Osteoblast (primary cell): ENCODE measurements around the gene KCNIP3. TPM values are rescaled to one million over a fixed set of nuclear protein-coding genes. Genes with fewer than 3 reads are reported as not detected.

ENCODE experiments used
- DNase-seq: peaks from one replicate; pipeline ENCODE4 v3.0.0; 2011; ENCODE audit warnings: low spot score, mixed read lengths; ENCODE audit not compliant: insufficient read length; ENCODE audit errors: missing footprints
- H2AFZ ChIP-seq: 2 replicates; pipeline ENCODE4 v1.6.0; 2011; ENCODE audit warnings: mild to moderate bottlenecking, low read length
- H3K27ac ChIP-seq: 2 replicates; pipeline ENCODE4 v1.5.1; 2011; ENCODE audit warnings: mild to moderate bottlenecking, low read depth, low read length, moderate library complexity
- H3K27me3 ChIP-seq: 2 replicates; pipeline ENCODE4 v1.6.0; 2012; ENCODE audit warnings: mild to moderate bottlenecking, control low read depth, inconsistent platforms, low read length, moderate library complexity; ENCODE audit not compliant: insufficient read depth
- H3K36me3 ChIP-seq: 2 replicates; pipeline ENCODE4 v1.5.1; 2011; ENCODE audit warnings: mild to moderate bottlenecking, low read length, control low read depth, moderate library complexity; ENCODE audit not compliant: insufficient read depth
- H3K4me1 ChIP-seq: 2 replicates; pipeline ENCODE4 v1.5.1; 2011; ENCODE audit warnings: mild to moderate bottlenecking, low read length, control low read depth, moderate library complexity; ENCODE audit not compliant: insufficient read depth
- H3K4me2 ChIP-seq: 2 replicates; pipeline ENCODE4 v1.6.0; 2011; ENCODE audit warnings: mild to moderate bottlenecking, low read length; ENCODE audit not compliant: insufficient read depth
- H3K4me3 ChIP-seq: fragments of 200-600 bp; sonication (generic); 3 replicates; pipeline ENCODE4 v1.5.1; 2012; ENCODE audit warnings: mild to moderate bottlenecking, low read length, inconsistent platforms; ENCODE audit not compliant: insufficient read depth
- H3K79me2 ChIP-seq: 2 replicates; pipeline ENCODE4 v1.6.0; 2012; ENCODE audit warnings: mild to moderate bottlenecking, low read length, control low read depth, inconsistent platforms; ENCODE audit not compliant: insufficient read depth
- H3K9me3 ChIP-seq: 2 replicates; pipeline ENCODE4 v1.5.1; 2011; ENCODE audit warnings: low read depth, low read length, control low read depth
- H4K20me1 ChIP-seq: 2 replicates; pipeline ENCODE4 v1.6.0; 2012; ENCODE audit warnings: mild to moderate bottlenecking, low read length, control low read depth; ENCODE audit not compliant: insufficient read depth
- total RNA-seq: library from RNA; depleted of rRNA; stranded (reverse); fragments of >200 nt; gene quantifications from 2 replicates; pipeline ENCODE4 v1.2.3, GENCODE V29; 2012
- TF ChIP-seq, protein P1 (sequence below): IDR thresholded peaks from 2 replicates; pipeline ENCODE4 v1.5.1; 2011; ENCODE audit warnings: mild to moderate bottlenecking, low read depth, low read length, moderate library complexity; ENCODE audit errors: extremely low read depth

The KCNIP3 gene
- total RNA-seq, 1 donor: under 0.01 TPM

DNA sequence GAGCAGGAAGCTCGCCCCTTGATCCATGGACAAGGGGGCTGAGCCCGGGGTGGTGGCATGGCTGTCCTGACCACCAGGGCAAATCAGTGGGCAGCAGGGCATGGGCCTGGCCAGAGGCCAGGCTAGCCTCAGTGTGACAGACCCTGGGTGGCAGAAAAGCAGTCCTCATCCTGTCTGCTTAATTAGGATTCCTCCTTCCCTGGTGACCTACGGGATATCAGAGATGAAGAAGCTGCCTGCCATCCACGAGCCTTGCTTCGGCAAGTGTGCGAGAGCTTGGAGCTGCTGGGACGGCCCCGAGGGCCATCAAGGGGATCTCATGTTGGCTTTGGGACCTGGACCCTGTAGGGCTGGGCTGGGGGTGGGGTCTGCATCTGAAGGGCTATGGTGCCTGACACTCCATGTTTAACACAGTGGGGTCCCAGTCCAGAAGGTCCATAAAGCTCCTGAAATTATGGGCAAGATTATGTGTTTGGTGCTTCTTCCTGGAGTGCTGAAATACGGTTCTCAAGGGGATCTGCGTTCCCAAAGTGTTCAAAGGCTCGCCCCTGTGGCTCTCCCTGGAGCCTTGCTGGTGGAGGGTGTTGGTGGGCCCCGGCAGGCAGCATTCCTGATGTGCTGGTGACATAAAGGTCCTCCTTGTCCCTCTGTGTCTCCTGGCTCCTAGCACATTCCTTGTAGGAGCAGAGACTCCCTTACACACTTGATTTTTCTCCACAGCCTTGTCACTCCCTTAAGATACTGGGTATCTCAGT, 52.6 kb downstream of the KCNIP3 start:
- H3K9me3 ChIP-seq: no peaks in the 10 kb centered on the region
- no peak overlapping the region for H2AFZ ChIP-seq
- H4K20me1 ChIP-seq: no peaks in the 10 kb centered on the region
- peak; percentile 76 for DNase-seq
- H3K4me1 ChIP-seq: peaks cover 7% of the 10 kb centered on the region
- H3K4me3 ChIP-seq: no peak overlapping the region
- TF ChIP-seq, protein P1, sequence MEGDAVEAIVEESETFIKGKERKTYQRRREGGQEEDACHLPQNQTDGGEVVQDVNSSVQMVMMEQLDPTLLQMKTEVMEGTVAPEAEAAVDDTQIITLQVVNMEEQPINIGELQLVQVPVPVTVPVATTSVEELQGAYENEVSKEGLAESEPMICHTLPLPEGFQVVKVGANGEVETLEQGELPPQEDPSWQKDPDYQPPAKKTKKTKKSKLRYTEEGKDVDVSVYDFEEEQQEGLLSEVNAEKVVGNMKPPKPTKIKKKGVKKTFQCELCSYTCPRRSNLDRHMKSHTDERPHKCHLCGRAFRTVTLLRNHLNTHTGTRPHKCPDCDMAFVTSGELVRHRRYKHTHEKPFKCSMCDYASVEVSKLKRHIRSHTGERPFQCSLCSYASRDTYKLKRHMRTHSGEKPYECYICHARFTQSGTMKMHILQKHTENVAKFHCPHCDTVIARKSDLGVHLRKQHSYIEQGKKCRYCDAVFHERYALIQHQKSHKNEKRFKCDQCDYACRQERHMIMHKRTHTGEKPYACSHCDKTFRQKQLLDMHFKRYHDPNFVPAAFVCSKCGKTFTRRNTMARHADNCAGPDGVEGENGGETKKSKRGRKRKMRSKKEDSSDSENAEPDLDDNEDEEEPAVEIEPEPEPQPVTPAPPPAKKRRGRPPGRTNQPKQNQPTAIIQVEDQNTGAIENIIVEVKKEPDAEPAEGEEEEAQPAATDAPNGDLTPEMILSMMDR: no peak
- peaks cover 13% of the 10 kb centered on the region for H3K27me3 ChIP-seq
- no peaks in the 10 kb centered on the region for H3K79me2 ChIP-seq
- no peak overlapping the region for H3K27ac ChIP-seq
- no peaks in the 10 kb centered on the region for H3K36me3 ChIP-seq
- H3K4me2 ChIP-seq: no peak overlapping the region

DNA sequence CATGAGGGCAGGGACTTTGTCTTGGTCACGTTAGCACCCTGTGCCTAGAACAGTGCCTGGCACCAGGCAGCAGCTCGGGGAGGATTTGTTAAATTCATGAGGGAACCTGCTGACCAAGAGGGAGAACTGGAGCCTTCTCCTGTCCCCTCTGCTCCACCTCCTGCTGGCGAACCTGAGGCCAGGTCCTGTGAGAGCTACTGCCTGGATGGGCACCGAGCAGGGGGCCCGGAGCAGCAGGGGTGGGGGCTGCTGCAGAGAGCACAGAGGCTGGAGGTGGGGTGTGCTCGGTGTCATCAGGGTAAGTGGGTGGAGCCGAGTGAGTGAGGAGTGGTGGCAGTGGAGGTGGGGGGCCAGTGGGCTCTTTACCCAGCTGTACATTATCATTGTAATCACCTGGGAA, 53.2 kb downstream of the KCNIP3 start:
- no peak overlapping the region for H3K27ac ChIP-seq
- TF ChIP-seq, protein P1: no peak
- no peaks in the 10 kb centered on the region for H3K79me2 ChIP-seq
- H3K4me3 ChIP-seq: no peak overlapping the region
- H3K27me3 ChIP-seq: peaks cover 7% of the 10 kb centered on the region
- no peaks in the 10 kb centered on the region for H3K9me3 ChIP-seq
- no peak overlapping the region for H2AFZ ChIP-seq
- DNase-seq: peak; percentile 17
- no peak overlapping the region for H3K4me2 ChIP-seq
- H4K20me1 ChIP-seq: no peaks in the 10 kb centered on the region
- no peaks in the 10 kb centered on the region for H3K36me3 ChIP-seq
- peaks cover 4% of the 10 kb centered on the region for H3K4me1 ChIP-seq

DNA sequence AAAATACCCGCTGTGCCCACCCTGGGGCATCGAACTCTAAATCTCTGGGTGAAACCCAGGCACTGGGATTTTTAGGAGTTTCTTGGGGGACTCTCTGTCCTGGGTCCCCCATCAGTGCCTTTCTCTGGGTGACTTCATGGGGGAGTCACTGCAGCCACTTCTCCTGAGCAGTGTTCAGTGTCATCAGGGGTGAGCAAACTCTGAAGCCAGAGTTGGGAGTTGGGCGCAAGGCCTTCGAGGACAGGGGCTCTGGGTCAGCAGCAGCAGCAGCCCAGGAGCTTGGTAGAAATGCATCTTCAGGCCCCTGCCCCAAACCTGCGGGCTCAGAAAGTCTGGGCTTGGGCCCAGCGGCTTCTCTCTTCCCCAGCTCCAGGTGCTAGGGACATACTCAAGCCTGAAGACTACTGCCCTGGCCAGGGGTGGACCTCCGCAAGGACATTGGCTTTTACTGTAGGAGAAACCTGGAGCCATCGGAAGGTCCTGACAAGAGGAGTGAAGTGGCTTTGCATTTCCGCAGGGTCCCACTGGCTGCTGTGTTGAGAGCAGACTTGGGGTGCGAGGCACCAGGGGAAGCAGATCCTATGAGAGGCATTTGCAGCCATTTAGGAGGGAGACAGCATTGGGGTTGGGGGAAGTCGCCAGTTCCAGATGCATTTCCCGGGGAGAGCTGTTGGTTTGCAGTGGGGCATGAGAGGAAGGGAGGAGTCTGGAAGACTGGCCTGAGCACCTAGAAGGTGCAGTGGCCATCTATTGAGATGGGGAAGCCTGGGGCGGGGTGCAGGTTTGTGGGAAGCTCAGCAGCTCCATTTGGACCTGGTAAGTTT, 53.8 kb downstream of the KCNIP3 start:
- H3K79me2 ChIP-seq: no peaks in the 10 kb centered on the region
- H3K36me3 ChIP-seq: no peaks in the 10 kb centered on the region
- no peak overlapping the region for H3K4me3 ChIP-seq
- no peaks in the 10 kb centered on the region for H4K20me1 ChIP-seq
- no peaks in the 10 kb centered on the region for H3K4me1 ChIP-seq
- DNase-seq: peak; percentile 51
- no peak overlapping the region for H2AFZ ChIP-seq
- no peaks in the 10 kb centered on the region for H3K9me3 ChIP-seq
- TF ChIP-seq, protein P1: no peak
- peaks cover 7% of the 10 kb centered on the region for H3K27me3 ChIP-seq
- H3K4me2 ChIP-seq: no peak overlapping the region
- no peak overlapping the region for H3K27ac ChIP-seq

DNA sequence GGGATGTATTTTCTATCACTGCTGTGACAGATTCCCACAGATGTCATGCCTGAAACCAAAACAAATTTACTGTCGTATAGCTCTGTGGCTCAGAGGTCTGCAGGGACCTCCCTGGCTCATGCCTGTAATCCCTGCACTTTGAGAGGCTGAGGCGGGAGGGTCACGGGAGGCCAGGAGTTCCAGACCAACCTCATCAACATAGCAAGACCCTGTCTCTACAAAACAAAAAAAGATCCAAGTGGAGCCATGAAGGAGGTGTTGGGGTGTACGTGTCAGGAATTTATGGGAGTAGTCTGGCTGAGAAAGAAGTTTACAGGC, 54.4 kb downstream of the KCNIP3 start:
- Histone ChIP-seq H2AFZ (no peak overlapping the region), H3K9me3 (no peaks in the 10 kb centered on the region), H3K4me2 (no peak overlapping the region), H3K36me3 (no peaks in the 10 kb centered on the region), H3K79me2 (no peaks in the 10 kb centered on the region), H3K27ac (no peak overlapping the region), H3K27me3 (peaks cover 7% of the 10 kb centered on the region), H4K20me1 (no peaks in the 10 kb centered on the region), H3K4me3 (no peak overlapping the region), H3K4me1 (no peaks in the 10 kb centered on the region)
- DNase-seq: peak; percentile 29
- TF ChIP-seq, protein P1: no peak
